GM18526 (cell line): Measurements from ENCODE around the gene FRMPD1.

Source experiments
- POLR2A ChIP-seq: IDR thresholded peaks from 3 replicates; pipeline ENCODE4 v1.6.1; 2011; ENCODE audit not compliant: insufficient read length; ENCODE audit errors: extremely low read depth

FRMPD1 gene

DNA sequence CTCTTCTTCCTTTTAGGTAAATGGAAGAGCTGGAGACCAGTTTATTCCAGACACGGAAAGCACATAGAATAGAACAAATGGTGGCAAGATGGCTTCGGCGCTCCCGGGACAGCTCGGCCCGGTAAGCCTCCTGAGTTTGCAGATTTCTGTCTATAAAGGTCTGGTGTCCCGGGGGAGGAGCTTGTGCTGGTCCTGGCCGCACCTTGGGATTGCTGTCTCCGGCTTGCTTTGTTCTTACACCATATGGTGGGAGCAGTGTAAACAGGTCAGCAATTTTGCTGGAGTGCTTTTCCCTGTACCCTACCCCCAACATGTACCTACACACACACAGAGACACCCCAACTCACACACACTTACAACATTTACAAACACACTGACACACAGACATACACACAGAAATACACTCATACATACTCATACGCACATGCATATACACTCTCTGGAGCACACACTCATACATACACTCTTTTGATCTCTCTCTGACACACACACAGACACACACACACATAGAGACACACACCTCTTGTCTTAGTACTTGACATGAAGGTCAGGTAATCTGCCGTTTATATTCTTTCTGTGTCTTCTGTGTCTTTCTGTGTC, 42.0 kb downstream of the FRMPD1 start:
- no peak for TF ChIP-seq POLR2A

DNA sequence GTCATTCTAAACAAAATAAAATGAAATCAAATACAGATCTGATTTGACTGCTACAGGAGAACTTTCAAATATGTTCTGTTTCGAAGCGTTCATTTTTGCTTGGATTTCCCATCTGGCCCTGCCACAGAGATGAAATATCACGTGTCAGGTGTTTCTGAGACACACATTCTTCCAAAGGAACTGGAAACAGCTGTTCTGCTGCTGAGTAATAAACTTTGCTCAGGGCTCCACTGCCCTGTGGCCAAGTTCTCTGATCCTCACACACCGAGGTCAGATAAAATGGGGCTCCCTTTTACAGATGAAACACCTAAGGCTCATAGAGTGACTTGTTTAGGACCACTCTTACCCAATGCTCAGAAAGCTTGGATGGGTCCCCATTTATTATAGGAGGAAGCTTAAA, 42.5 kb downstream of the FRMPD1 start:
- no peak for TF ChIP-seq POLR2A

DNA sequence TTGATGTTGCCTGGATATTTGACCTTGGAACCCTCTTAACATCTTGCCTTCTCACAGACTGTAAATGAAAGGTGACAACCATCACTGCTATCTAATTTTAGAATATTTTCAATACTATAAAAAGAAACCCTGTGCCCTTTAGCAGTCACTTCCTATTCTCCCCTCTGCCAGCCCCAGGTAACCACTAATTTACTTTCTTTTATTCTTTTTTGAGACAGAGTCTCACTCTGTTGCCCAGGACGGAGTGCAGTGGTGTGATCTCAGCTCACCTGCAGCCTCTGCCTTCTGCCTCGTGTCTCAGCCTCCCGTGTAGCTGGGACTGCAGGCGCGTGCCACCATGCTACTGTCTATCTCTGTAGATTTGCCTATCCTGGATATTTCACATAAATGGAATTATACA, 43.6 kb downstream of the FRMPD1 start:
- TF ChIP-seq POLR2A: no peak

DNA sequence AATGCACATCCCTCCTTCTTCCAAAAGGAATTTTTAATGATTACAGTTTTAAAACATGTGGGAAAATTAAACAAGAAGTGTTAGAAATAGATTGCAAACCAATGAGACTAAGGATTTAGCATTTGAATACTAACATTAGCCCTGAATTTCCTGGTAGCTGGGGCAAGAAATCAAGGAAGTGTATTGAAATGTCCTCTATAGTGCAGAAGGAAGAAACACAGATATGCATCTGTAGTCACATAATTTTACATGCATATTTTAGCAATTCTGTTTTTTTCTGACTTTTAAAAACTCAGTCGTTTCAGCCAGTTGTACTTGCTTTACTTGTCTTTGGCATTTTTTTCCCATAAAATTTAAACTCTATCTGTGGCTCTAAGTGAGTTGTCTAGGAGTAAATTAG, 45.8 kb downstream of the FRMPD1 start:
- TF ChIP-seq POLR2A: no peak

DNA sequence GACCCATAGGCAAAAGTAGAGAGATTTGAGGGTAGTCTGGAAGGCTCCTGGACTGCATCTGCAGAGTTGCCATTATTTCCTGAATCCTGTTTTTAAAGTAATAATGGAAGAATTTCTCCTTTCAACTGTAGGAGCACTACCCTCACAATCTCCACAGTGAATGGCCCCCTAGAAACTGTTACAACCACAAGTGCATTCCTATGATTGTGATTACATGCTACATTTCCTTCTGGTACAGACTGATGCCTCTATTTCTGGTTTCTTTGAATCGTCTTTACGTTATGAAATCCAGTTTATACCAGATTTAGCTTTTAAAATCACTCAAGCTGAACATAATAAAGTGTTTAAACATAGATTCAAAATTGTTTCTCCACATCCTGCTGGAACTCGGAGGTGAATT, 49.4 kb downstream of the FRMPD1 start:
- TF ChIP-seq POLR2A: no peak

DNA sequence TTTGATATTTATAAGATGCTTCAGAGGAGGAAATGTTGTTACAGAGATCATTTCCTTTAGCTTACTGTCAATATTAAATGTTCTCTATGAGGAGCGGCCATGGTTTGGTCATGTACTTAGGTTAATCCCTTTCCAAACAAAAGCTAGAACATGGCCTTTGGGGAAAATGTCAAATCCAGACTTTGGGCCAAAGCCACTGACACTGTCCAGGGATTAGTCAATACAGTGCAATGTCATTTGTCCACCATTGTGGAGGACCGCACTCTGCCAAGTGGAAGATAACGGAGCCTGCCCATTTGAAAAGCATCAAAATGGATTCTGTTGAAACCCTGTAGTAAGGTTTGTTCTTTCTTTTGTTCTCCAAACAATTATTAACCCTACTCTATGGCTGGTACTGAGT, 50.1 kb downstream of the FRMPD1 start:
- no peak for TF ChIP-seq POLR2A

DNA sequence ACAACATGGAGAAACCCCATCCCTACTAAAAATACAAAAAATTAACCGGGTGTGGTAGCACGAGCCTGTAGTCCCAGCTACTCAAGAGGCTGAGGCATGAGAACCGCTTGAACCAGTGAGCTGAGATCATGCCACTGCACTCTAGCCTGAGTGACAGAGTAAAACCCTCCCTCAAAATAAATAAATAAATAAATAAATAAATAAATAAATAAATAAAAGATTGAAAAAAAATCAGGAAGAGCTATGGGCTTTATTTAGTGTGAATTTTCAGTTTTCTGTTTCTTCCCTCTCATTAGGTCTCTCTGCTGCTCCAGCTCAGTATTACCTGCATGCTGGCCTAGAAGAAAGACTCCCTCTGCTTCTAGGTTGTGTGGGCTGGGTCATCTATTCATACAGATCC, 55.0 kb downstream of the FRMPD1 start:
- TF ChIP-seq POLR2A: no peak

DNA sequence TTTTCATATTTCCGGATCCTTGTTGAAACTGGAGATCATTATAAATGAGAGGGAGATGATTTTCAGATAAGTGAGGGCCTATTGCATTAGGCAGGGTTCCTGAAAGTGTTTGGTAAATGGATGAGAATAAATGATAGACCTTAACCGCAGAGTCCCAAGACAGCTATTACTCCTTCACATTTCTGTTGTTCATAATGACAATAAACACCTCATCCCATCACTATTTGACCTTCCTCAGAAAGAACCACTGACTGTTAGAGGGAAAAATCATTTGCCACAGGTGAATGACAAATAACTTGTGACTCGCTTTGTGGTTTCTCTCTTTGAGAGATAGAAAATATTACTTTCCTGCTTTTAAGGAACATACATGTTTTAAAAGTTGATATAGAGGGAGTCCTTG, 55.5 kb downstream of the FRMPD1 start:
- no peak for TF ChIP-seq POLR2A

DNA sequence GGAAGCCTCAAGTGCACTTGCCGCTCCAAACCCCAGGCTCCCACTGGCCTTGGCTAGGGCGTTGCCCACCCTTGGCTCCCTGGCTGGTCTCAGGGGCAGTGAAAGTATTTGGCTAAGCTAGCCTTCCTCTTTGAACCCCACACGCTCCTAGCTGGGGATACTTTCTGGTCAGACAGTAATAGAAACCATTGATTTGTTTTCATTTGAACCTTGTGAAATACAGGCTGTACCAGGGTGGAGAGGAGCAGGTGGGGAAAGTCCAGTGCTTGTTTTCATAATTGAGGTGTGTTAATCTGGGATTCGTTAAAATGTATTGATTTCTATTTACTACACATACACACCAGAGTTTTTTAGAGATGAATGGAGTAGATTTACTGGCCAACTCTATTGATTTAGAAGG, 57.0 kb downstream of the FRMPD1 start:
- TF ChIP-seq POLR2A: no peak

DNA sequence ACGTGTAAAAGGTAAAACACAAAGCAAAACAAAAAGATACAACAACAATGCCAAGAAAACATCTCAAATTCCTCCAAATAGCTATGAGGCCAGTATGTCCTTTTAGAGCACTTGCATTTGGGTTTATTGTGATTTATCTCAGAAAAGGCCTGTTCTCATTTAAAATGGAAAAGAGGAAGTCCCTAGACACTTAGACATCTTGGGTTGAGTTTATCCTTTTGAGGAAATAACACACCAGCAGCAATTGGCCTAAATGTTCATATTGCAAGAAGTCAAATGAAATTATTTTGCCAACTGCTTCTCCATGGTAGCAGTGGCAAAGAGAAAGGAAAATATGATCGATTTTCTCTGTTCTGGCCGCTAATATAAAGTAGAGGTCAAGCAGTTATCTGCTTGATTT, 59.3 kb downstream of the FRMPD1 start:
- TF ChIP-seq POLR2A: no peak

DNA sequence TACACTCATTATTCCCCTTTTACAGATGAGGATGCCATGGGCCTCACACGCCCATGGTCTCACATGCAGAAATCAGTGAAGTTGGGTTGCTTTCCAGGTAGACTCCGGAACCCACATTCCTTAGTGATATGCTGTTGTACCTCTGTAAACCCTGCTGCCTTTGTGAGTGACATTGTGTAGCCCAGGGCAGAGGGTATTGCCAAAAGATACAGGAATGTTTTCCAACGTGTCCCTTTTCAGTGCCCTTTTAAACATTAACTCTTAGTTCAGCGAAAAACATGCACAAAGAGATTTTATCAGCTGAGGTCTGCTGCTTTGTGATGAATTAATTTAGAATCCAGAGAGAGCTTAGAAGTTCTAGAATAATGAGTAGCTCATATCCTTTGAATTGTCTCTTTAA, 64.5 kb downstream of the FRMPD1 start:
- no peak for TF ChIP-seq POLR2A

DNA sequence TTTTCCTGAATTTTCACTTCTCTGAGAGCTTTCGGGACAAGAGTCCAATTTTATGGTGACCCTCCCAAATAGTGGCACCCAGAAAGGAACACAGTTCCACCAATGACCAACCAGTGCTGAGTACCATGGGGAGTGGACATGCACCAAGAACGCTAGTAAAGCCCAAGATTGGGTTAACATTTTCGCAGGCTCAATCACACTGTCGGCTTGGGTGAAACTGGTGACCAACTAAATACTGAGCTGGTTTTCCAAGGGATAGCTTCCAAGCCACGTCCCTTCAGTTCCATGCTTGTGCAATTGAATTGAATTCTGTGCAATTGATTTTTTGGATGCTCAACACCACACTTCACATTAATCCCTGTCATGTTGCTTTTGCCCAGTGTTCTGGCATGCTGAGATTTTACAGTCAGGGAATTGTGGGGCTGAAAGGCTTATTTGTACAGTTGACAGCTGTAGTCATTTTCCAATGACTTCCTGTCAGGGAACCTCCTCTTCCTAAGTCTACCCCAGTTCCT, 65.3 kb downstream of the FRMPD1 start:
- no peak for TF ChIP-seq POLR2A

DNA sequence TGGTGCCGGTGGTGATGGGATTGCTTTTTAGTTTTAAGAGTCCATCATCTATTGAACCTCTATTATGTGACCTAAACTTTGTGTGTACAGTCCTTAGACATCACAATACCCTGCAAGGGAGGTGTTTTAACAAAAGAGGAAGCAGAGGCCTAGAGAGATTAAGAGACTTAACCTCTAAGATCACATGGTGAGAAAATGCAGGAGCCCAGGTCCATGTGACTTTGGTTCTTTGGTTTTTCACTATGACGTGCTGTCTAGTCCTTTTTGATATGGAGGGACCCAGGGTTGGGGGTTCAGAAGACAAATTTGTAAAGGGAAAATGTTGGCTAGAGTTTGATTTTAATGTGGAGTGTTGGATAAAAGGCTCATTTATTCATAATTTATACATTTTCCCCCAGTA, 68.8 kb downstream of the FRMPD1 start:
- TF ChIP-seq POLR2A: no peak

DNA sequence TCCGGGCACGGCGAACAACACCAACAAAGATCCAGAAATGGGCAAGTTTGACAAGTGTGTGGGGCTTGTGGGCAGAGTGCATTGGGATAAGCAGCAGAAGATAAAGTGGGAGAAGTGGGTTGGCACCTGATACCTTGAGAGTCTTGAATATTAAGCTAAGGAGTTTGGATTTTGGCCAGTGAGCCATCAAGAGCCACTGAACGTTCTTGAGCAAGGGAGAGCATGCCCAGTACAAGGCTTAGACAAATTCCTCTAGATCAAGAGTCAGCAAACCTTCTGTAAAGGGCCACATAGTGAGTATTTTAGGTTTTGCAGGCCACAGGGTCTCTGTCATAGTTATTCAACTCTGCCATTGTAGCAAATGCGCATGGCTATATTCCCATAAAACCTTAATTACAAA, 76.3 kb downstream of the FRMPD1 start:
- TF ChIP-seq POLR2A: no peak

DNA sequence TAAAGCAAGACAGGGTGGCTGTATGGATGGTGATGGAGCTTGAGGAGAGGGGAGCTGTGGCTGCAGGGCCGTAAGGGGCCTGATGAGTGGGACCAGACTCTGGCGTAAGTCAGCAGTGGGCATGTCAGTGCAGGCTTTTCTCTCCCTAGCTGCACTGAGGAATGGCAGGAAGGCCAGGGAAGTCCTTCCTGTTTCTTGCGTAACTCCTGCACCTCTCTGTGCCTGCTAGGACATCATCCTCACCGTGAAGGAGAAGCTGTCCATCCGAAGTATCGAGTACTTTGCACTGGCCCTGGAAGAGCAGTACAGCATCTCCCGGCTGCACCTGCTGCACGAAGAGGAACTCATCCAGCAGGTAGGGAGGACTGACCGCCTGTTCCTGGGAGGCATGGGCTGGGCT, 78.7 kb downstream of the FRMPD1 start:
- no peak for TF ChIP-seq POLR2A

DNA sequence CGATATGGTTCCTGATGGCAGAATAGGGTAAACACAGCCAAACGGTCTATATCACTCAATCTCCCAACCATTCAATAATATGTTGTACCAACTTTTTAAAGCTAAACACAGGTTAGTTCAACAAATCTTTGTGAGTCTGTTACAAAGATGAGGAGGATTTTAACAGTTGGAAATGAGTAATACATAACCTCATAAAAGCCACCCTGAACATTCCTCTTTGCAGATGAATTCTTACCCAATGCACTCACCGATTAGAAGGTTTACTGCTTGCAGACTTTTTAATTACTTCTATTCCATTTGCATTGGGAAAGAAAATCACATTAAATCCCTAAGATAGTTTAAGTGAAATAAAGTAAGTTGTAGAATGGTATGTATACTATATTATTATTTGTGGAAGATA, 79.5 kb downstream of the FRMPD1 start:
- TF ChIP-seq POLR2A: no peak

DNA sequence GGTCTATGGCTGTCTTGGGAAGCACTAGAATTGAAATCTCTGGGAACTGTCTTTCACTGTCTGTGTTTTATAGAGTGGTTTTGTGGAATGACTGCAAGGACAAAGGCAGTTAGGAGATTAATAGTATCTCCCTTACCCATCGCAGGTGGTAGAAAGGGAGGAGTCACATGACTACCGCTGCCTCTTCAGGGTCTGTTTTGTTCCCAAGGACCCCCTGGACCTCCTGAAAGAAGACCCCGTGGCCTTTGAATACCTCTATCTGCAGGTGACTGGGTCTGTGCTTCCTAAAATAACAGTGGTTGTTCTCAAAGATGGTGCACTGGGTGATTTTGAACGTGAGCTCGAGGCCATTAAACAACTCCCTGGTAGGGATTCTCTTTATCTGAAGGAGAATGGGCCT, 80.1 kb downstream of the FRMPD1 start:
- no peak for TF ChIP-seq POLR2A

DNA sequence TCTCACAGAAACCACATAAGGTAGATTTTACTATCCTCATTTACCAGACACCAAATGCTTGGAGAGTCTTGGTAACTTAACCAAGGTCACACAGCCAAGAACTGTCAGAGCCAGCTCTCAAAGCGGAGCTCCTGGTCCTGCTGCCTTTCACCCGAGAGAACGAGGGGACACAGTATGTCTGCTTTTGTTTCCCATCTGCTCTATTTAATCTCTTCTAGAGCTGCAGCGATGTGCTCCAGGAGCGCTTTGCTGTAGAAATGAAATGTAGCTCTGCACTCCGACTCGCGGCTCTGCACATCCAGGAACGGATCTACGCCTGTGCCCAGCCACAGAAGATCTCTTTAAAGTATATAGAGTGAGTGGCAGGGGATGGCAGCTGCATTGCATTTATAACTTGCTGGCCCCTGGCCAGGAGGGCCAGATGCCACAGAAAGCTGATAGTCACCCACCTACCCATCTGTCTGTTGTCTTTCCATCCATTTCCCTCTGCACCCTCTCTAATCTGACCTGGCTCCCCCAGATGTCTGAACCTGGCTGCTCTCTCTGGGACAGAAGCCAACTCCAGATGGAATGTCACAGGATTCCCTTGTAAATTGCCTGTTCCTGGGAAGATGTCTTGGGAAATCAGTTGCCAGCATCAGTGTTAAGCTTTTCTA, 81.5 kb downstream of the FRMPD1 start:
- TF ChIP-seq POLR2A: no peak

DNA sequence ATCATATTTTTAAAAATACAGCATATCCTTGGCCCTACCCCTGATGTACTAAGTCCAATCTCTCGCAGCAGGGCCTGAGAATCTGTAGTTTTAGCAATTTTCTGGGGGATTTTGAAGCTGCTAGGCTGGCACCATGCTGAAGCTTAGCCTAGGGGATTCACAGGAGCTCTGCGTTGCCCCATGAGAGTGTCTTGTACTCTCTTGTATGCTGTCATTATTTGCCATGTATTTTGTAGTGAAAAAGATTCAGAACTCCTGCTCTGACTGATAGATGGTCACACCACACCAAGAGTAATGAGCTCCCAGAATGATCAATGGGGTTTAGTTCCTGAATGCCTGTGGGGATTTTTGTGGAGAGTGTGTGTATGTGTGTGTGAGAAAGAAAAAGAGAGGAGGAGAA, 82.2 kb downstream of the FRMPD1 start:
- TF ChIP-seq POLR2A: no peak
